ENCODE data around the gene RELA. TPM values are rescaled to one million over a fixed set of nuclear protein-coding genes. Genes with fewer than 3 reads are reported as not detected.
A peak's percentile ranks its signal among the peaks of the same experiment; 100 is the strongest.

The RELA gene
- total and polyA plus RNA-seq, 5 donors from 2014 or later, result 40.3 to 295 (median 53.4) TPM

DNA sequence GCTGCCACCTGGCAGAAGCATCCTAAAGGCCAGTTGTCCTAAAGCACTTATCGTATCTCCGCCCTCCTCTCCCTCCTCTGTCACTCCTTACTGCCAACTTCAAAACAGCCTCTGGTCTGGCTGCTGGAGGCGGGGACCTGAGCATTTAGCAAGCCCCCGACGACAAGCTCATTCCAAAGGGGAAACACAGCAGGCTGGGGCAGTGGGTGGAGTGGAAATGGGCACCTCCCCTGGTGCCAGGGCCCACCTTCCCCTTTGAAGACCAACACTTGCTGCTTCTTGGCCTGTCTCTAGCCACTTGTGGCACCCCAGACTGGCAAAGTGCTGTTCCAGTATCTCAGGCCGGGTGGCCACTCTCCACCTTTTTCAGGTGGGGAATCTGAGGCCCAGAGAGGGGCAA, 52.3 kb downstream of the RELA start:
- peak overlapping the region; percentile 96 for H3K27ac ChIP-seq (ENCODE audit: insufficient read depth, low read length, poor library complexity, severe bottlenecking)

DNA sequence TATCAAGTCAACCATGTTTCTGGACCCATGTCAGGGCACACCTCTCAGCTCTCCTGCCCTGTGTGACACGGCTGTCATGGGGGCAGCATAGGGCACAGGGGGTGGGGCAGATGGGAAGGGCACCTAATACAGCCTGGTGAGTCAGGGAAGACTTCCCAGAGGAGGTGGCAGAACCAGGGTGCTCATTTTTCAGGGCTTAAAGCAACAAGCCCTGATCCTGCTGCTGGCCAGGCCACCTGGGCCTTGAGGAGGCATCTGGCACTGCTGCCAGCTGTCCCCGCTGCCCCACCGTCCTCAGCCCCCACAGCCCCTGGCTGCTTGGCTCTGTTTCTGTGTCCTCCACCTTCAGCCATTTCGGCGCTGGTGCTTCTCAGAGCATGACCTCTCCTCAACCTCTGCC, 53.1 kb downstream of the RELA start:
- no peaks in the 10 kb centered on the region for H3K9me3 Mint-ChIP-seq
- peak overlapping the region in 3 of 4 donors; percentile 64 to 88 (median 86) for H3K4me3 Mint-ChIP-seq
- Histone ChIP-seq H3K4me1 (ENCODE audit: control insufficient read depth, insufficient read depth, low read length, poor library complexity, severe bottlenecking) (peaks cover 36% of the 10 kb centered on the region), H3K27ac (ENCODE audit: insufficient read depth, low read length, poor library complexity, severe bottlenecking) (no peak overlapping the region), H3K27me3 (ENCODE audit: control insufficient read depth, insufficient read depth, low read length) (no peaks in the 10 kb centered on the region), H3K4me3 (ENCODE audit: low read depth, low read length) (no peak overlapping the region), H3K36me3 (ENCODE audit: control insufficient read depth, insufficient read depth, low read length) (peaks cover 36% of the 10 kb centered on the region), H3K9me3 (ENCODE audit: control insufficient read depth in 2 of 2, low read length in 2 of 2) (no peaks in the 10 kb centered on the region)
- DNase-seq (no peak), ATAC-seq (ENCODE audit: low read depth in 2 of 2) (no peak)
- H3K27ac Mint-ChIP-seq, result peak overlapping the region; percentile 63 to 85 (median 85)
- H3K4me1 Mint-ChIP-seq, result peaks cover 0 to 48% (median 26%) of the 10 kb centered on the region in 4 donors
- peaks cover 4% of the 10 kb centered on the region for H3K36me3 Mint-ChIP-seq
- H3K27me3 Mint-ChIP-seq, result no peaks in the 10 kb centered on the region

More for the DNA sequence above, 52.3 kb downstream of the RELA start:
- Mint-ChIP-seq H3K4me3 (peak overlapping the region in 3 of 4 donors; percentile 8 to 86 (median 61)), H3K27me3 (no peaks in the 10 kb centered on the region), H3K27ac (peak overlapping the region; percentile 38 to 85 (median 85)), H3K4me1 (peaks cover 0 to 51% (median 26%) of the 10 kb centered on the region in 4 donors), H3K36me3 (peaks cover 3% of the 10 kb centered on the region), H3K9me3 (no peaks in the 10 kb centered on the region)
- peaks cover 36% of the 10 kb centered on the region for H3K4me1 ChIP-seq (ENCODE audit: control insufficient read depth, insufficient read depth, low read length, poor library complexity, severe bottlenecking)
- DNase-seq, result no peak
- H3K4me3 ChIP-seq (ENCODE audit: low read depth, low read length), result no peak overlapping the region
- no peaks in the 10 kb centered on the region for H3K27me3 ChIP-seq (ENCODE audit: control insufficient read depth, insufficient read depth, low read length)
- no peaks in the 10 kb centered on the region for H3K9me3 ChIP-seq (ENCODE audit: control insufficient read depth in 2 of 2, low read length in 2 of 2)
- H3K36me3 ChIP-seq (ENCODE audit: control insufficient read depth, insufficient read depth, low read length), result peaks cover 29% of the 10 kb centered on the region
- no peak for ATAC-seq (ENCODE audit: low read depth in 2 of 2)

DNA sequence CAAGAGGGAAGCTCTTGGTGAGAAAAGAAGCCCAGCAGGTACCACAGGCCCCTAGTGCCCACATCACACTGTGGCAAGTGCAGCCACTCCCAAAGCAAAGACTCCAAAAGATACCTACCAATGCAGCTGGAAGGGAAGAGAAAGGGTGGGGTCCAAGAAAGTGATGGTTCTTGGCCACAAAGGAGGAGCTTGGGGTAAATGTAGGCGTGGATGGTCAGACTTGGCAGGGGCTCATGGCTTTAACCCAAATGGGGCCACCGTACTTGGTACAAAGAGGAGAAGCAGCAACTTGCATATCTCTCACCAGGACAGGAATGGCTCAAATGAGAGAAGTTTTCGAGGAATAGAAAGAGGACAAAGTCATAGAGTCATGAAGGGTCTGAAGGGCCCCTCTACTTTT, 53.5 kb downstream of the RELA start:
- no peaks in the 10 kb centered on the region for H3K27me3 ChIP-seq (ENCODE audit: control insufficient read depth, insufficient read depth, low read length)
- H3K27me3 Mint-ChIP-seq, result no peaks in the 10 kb centered on the region
- no peak overlapping the region for H3K4me3 ChIP-seq (ENCODE audit: low read depth, low read length)
- H3K27ac Mint-ChIP-seq, result peak overlapping the region; percentile 58 to 85 (median 85)
- H3K4me1 ChIP-seq (ENCODE audit: control insufficient read depth, insufficient read depth, low read length, poor library complexity, severe bottlenecking), result peaks cover 36% of the 10 kb centered on the region
- H3K27ac ChIP-seq (ENCODE audit: insufficient read depth, low read length, poor library complexity, severe bottlenecking), result no peak overlapping the region
- H3K36me3 ChIP-seq (ENCODE audit: control insufficient read depth, insufficient read depth, low read length), result peaks cover 40% of the 10 kb centered on the region
- H3K9me3 Mint-ChIP-seq, result no peaks in the 10 kb centered on the region
- peaks cover 0 to 50% (median 26%) of the 10 kb centered on the region in 4 donors for H3K4me1 Mint-ChIP-seq
- peak overlapping the region in 3 of 4 donors; percentile 64 to 86 (median 75) for H3K4me3 Mint-ChIP-seq
- ATAC-seq (ENCODE audit: low read depth in 2 of 2) (no peak), DNase-seq (no peak)
- H3K36me3 Mint-ChIP-seq, result peaks cover 4% of the 10 kb centered on the region
- H3K9me3 ChIP-seq (ENCODE audit: control insufficient read depth in 2 of 2, low read length in 2 of 2), result no peaks in the 10 kb centered on the region

DNA sequence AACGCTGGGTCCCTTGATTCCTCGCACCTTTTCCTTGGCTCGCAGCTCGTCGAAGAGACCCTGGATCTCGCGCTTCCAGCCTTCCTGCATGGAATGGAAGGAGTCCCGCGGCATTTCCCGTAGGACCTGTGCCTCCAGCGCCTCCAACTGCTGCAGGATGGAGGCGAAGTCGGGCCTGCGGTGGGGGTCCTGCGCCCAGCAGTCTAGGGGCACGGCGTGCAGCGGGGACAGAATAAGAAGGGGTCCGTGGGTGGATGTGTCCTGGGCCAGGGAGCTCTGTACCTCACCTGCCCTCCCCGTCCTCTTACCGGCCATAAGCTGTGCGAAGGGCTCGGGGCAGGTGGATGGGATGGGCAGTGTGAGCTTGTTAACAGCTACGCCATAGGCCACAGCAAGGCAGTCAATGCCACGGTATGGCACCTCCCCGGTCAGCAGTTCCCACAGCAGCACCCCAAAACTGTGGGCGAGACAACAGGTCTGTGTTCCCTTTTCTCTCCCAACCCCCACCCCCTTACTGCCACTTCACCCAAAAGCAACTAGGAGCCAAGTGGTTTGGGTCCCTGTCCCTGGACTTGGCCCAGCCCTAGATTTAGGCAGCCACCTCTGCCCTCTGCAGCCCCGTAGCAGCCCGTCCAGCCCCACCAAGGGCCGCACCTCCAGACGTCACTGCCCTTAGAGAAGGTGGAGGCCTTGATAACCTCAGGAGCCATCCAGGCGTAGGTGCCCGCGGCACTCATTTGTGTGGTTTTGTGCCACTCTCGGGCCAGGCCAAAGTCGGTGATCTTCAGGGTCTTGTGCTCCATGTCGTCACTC, 54.9 kb downstream of the RELA start:
- no peaks in the 10 kb centered on the region for H3K27me3 Mint-ChIP-seq
- no peaks in the 10 kb centered on the region for H3K27me3 ChIP-seq (ENCODE audit: control insufficient read depth, insufficient read depth, low read length)
- H3K4me1 ChIP-seq (ENCODE audit: control insufficient read depth, insufficient read depth, low read length, poor library complexity, severe bottlenecking), result peaks cover 25% of the 10 kb centered on the region
- peaks cover 51% of the 10 kb centered on the region for H3K36me3 ChIP-seq (ENCODE audit: control insufficient read depth, insufficient read depth, low read length)
- peaks cover 0 to 42% (median 26%) of the 10 kb centered on the region in 4 donors for H3K4me1 Mint-ChIP-seq
- peak overlapping the region in 3 of 4 donors; percentile 33 to 86 (median 38) for H3K4me3 Mint-ChIP-seq
- H3K27ac ChIP-seq (ENCODE audit: insufficient read depth, low read length, poor library complexity, severe bottlenecking), result no peak overlapping the region
- H3K36me3 Mint-ChIP-seq, result peaks cover 9% of the 10 kb centered on the region
- DNase-seq (no peak), ATAC-seq (ENCODE audit: low read depth in 2 of 2) (no peak)
- no peaks in the 10 kb centered on the region for H3K9me3 Mint-ChIP-seq
- peak overlapping the region in 1 of 3 donors; percentile 11 for H3K27ac Mint-ChIP-seq
- no peak overlapping the region for H3K4me3 ChIP-seq (ENCODE audit: low read depth, low read length)
- no peaks in the 10 kb centered on the region for H3K9me3 ChIP-seq (ENCODE audit: control insufficient read depth in 2 of 2, low read length in 2 of 2)

DNA sequence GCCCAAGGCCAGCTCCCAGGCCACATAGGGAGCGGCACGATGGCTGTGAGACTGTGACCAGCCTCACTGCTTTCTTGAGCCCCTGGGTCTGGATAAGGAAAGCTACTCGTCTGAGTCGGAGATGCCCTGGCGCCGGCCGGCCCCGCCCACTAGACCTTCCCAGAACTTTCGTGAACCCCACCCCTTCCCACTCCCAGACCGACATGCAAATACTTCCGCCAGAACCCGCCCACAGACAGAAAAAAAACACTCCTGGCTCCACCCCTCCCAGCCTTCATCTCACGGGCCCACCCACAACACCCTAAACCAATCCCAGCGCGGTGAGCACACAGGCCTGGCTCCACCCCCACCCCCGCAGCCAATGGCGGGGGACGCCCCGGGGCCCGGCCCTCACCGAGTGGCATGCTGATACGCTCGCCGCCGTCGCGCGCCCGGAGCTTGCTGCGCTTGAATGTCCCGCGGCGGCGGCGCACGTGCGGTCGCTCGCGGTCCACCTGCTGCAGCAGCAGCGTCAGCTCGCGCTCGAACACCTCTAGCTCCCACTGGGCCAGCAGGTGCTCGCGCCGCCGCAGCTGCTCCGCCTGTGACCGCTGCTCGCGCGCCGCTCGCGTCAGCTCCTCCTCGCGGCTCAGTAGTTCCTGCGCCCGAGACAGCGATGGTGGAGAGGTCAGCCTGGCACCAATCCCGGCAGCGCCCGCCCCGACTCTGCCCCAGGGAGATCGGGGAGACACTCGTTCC, 55.7 kb downstream of the RELA start:
- Histone ChIP-seq H3K27me3 (ENCODE audit: control insufficient read depth, insufficient read depth, low read length) (no peaks in the 10 kb centered on the region), H3K4me3 (ENCODE audit: low read depth, low read length) (no peak overlapping the region), H3K4me1 (ENCODE audit: control insufficient read depth, insufficient read depth, low read length, poor library complexity, severe bottlenecking) (peaks cover 18% of the 10 kb centered on the region), H3K36me3 (ENCODE audit: control insufficient read depth, insufficient read depth, low read length) (peaks cover 51% of the 10 kb centered on the region), H3K27ac (ENCODE audit: insufficient read depth, low read length, poor library complexity, severe bottlenecking) (no peak overlapping the region), H3K9me3 (ENCODE audit: control insufficient read depth in 2 of 2, low read length in 2 of 2) (no peaks in the 10 kb centered on the region)
- DNase-seq (no peak), ATAC-seq (ENCODE audit: low read depth in 2 of 2) (no peak)
- peak overlapping the region in 1 of 3 donors; percentile 42 for H3K27ac Mint-ChIP-seq
- H3K27me3 Mint-ChIP-seq, result no peaks in the 10 kb centered on the region
- peaks cover 9% of the 10 kb centered on the region for H3K36me3 Mint-ChIP-seq
- H3K4me1 Mint-ChIP-seq, result peaks cover 0 to 36% (median 21%) of the 10 kb centered on the region in 4 donors
- no peaks in the 10 kb centered on the region for H3K9me3 Mint-ChIP-seq
- no peak overlapping the region for H3K4me3 Mint-ChIP-seq

DNA sequence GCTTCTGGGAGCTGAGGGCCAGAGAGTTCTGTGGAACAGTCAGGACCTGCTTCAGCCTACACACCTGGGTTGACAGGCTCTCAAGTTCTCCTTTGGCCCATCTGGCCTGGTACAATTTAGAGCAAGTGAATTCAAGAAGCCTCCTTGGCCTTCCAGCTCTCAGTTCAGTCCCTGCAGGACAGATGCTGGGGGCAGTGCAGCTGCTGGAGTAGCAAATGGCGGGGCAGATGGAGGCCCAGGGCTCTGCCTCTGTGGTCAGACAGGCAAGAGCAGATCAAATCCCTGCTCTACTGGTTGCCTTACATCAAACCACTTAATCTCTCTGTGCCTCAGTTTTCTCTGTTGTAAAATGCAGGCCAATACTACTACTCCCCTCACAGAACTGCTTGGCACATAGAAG, 58.5 kb downstream of the RELA start:
- Mint-ChIP-seq H3K27me3 (no peaks in the 10 kb centered on the region), H3K36me3 (peaks cover 9% of the 10 kb centered on the region)
- peaks cover 46% of the 10 kb centered on the region for H3K36me3 ChIP-seq (ENCODE audit: control insufficient read depth, insufficient read depth, low read length)

More for the DNA sequence above, 58.5 kb downstream of the RELA start:
- H3K4me3 Mint-ChIP-seq, result no peak overlapping the region
- ATAC-seq (ENCODE audit: low read depth in 2 of 2), result no peak
- H3K4me1 Mint-ChIP-seq, result peaks cover 0 to 8% (median 5%) of the 10 kb centered on the region in 4 donors
- no peaks in the 10 kb centered on the region for H3K9me3 Mint-ChIP-seq
- Histone ChIP-seq H3K27ac (ENCODE audit: insufficient read depth, low read length, poor library complexity, severe bottlenecking) (no peak overlapping the region), H3K27me3 (ENCODE audit: control insufficient read depth, insufficient read depth, low read length) (no peaks in the 10 kb centered on the region), H3K4me1 (ENCODE audit: control insufficient read depth, insufficient read depth, low read length, poor library complexity, severe bottlenecking) (no peaks in the 10 kb centered on the region), H3K9me3 (ENCODE audit: control insufficient read depth in 2 of 2, low read length in 2 of 2) (no peaks in the 10 kb centered on the region), H3K4me3 (ENCODE audit: low read depth, low read length) (no peak overlapping the region)
- no peak for DNase-seq
- H3K27ac Mint-ChIP-seq, result peak overlapping the region in 1 of 3 donors; percentile 67
